ENCODE data around the gene CACNG4. TPM values are rescaled to one million over a fixed set of nuclear protein-coding genes. Genes with fewer than 3 reads are reported as not detected.

Gene CACNG4
- total and polyA plus RNA-seq, 11 donors = 0.08 to 0.88 (median 0.33) TPM; not detected in 8

- H3K27me3 ChIP-seq = peaks cover 13 to 87% (median 50%) of the 10 kb centered on the region in 9 donors
- H3K9me3 ChIP-seq = no peaks in the 10 kb centered on the region
- DNase-seq = peak in 1 of 5 donors; percentile 37
- no peak overlapping the region for H3K4me3 ChIP-seq
- ATAC-seq = no peak
- WGBS, 4 donors = 60 to 65% (median 62%) methylated on average over 9 to 10 of the region's 10 CpGs
- no peak for TF ChIP-seq POLR2A (IDR thresholded peaks at IDR 0.05)
- TF ChIP-seq, protein P1, sequence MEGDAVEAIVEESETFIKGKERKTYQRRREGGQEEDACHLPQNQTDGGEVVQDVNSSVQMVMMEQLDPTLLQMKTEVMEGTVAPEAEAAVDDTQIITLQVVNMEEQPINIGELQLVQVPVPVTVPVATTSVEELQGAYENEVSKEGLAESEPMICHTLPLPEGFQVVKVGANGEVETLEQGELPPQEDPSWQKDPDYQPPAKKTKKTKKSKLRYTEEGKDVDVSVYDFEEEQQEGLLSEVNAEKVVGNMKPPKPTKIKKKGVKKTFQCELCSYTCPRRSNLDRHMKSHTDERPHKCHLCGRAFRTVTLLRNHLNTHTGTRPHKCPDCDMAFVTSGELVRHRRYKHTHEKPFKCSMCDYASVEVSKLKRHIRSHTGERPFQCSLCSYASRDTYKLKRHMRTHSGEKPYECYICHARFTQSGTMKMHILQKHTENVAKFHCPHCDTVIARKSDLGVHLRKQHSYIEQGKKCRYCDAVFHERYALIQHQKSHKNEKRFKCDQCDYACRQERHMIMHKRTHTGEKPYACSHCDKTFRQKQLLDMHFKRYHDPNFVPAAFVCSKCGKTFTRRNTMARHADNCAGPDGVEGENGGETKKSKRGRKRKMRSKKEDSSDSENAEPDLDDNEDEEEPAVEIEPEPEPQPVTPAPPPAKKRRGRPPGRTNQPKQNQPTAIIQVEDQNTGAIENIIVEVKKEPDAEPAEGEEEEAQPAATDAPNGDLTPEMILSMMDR (IDR thresholded peaks at IDR 0.05) = no peak
- H3K36me3 ChIP-seq = no peaks in the 10 kb centered on the region
- H3K27ac ChIP-seq = no peak overlapping the region
- peaks cover 0 to 22% (median 8%) of the 10 kb centered on the region in 12 donors for H3K4me1 ChIP-seq
- intact Hi-C loops (cut with DNase I) = no loop called here
Observed at GRCh38 chr17:66967837-66968543, 3.5 kb downstream of the CACNG4 start.

GRCh38 chr17:66968916-66969315 is 4.4 kb downstream of the CACNG4 start:
- intact Hi-C loops (cut with DNase I) = no loop called here
- H3K36me3 ChIP-seq = no peaks in the 10 kb centered on the region
- H3K27ac ChIP-seq = no peak overlapping the region
- TF ChIP-seq, protein P1 (IDR thresholded peaks at IDR 0.05) = no peak
- no peak for TF ChIP-seq POLR2A (IDR thresholded peaks at IDR 0.05)
- ATAC-seq (no peak), DNase-seq (peak in 1 of 5 donors; percentile 42)
- no peak overlapping the region for H3K4me3 ChIP-seq
- H3K27me3 ChIP-seq = peaks cover 11 to 83% (median 43%) of the 10 kb centered on the region in 9 donors
- 77 to 87% (median 80%) methylated on average over 4 of the region's 4 CpGs for WGBS, 4 donors
- peaks cover 0 to 21% (median 8%) of the 10 kb centered on the region in 12 donors for H3K4me1 ChIP-seq
- no peaks in the 10 kb centered on the region for H3K9me3 ChIP-seq

GRCh38 chr17:66970140-66970539 is 5.6 kb downstream of the CACNG4 start:
- TF ChIP-seq, protein P1 (IDR thresholded peaks at IDR 0.05) = no peak
- TF ChIP-seq POLR2A (IDR thresholded peaks at IDR 0.05) = no peak
- Histone ChIP-seq H3K4me1 (peaks cover 0 to 16% (median 7%) of the 10 kb centered on the region in 12 donors), H3K36me3 (no peaks in the 10 kb centered on the region), H3K4me3 (no peak overlapping the region), H3K27ac (no peak overlapping the region), H3K27me3 (peaks cover 5 to 78% (median 36%) of the 10 kb centered on the region in 9 donors), H3K9me3 (no peaks in the 10 kb centered on the region)
- intact Hi-C loops (cut with DNase I) = loop anchor here in 2 of 10 donors (10.0 kb wide), 1 partner anchor 245 kb away; no protein-coding TSS in a partner anchor
- WGBS, 4 donors = 77 to 86% (median 84%) methylated on average over 6 of the region's 6 CpGs
- ATAC-seq (no peak), DNase-seq (peak in 1 of 5 donors; percentile 5)

GRCh38 chr17:66970797-66971196 is 6.3 kb downstream of the CACNG4 start:
- DNase-seq = peak in 1 of 5 donors; percentile 25
- Histone ChIP-seq H3K27ac (no peak overlapping the region), H3K4me1 (peaks cover 0 to 15% (median 4%) of the 10 kb centered on the region in 12 donors), H3K4me3 (no peak overlapping the region), H3K9me3 (no peaks in the 10 kb centered on the region), H3K27me3 (peaks cover 3 to 72% (median 29%) of the 10 kb centered on the region in 9 donors), H3K36me3 (no peaks in the 10 kb centered on the region)
- WGBS, 4 donors = 67 to 88% (median 81%) methylated on average over 6 of the region's 6 CpGs
- TF ChIP-seq, protein P1 (IDR thresholded peaks at IDR 0.05) = no peak
- TF ChIP-seq POLR2A (IDR thresholded peaks at IDR 0.05) = no peak
- ATAC-seq = no peak
- intact Hi-C loops (cut with DNase I) = loop anchor here in 2 of 10 donors (10.0 kb wide), 1 partner anchor 246 kb away; no protein-coding TSS in a partner anchor

All from heart left ventricle (tissue), 16 donors.